ENCODE results near the gene GATD1. TPM values are rescaled to one million over a fixed set of nuclear protein-coding genes. Genes with fewer than 3 reads are reported as not detected.

Gene GATD1
- total RNA-seq, 3 donors from 2014 or later: 9.9 to 17.4 (median 16.4) TPM

- TF ChIP-seq POLR2AphosphoS5 (IDR thresholded peaks at IDR 0.05): no peak
- TF ChIP-seq CTCF (IDR thresholded peaks at IDR 0.05): no peak
- no peak for TF ChIP-seq POLR2A (IDR thresholded peaks at IDR 0.05)
- H3K27ac ChIP-seq: no peak overlapping the region
- H3K27me3 ChIP-seq: peaks cover 0 to 8% of the 10 kb centered on the region in 2 donors
- H3K4me1 ChIP-seq: peaks cover 10 to 14% of the 10 kb centered on the region in 2 donors
- intact Hi-C loops (cut with DNase I; ENCODE audit: low total_unique reads): no loop called here
- DNase-seq (ENCODE audit: low spot score in 2 of 2): no peak
- H3K4me3 ChIP-seq: no peak overlapping the region
- no peaks in the 10 kb centered on the region for H3K36me3 ChIP-seq
- no peaks in the 10 kb centered on the region for H3K9me3 ChIP-seq
Observed at GRCh38 chr11:794013-794765, 16.9 kb upstream of the GATD1 start.

- intact Hi-C loops (cut with DNase I; ENCODE audit: low total_unique reads): no loop called here
- Histone ChIP-seq H3K4me1 (peaks cover 10 to 14% of the 10 kb centered on the region in 2 donors), H3K4me3 (no peak overlapping the region), H3K27me3 (peaks cover 0 to 11% of the 10 kb centered on the region in 2 donors), H3K9me3 (no peaks in the 10 kb centered on the region), H3K36me3 (no peaks in the 10 kb centered on the region), H3K27ac (no peak overlapping the region)
- TF ChIP-seq CTCF (IDR thresholded peaks at IDR 0.05): no peak
- no peak for TF ChIP-seq POLR2AphosphoS5 (IDR thresholded peaks at IDR 0.05)
- TF ChIP-seq POLR2A (IDR thresholded peaks at IDR 0.05): no peak
- DNase-seq (ENCODE audit: low spot score in 2 of 2): no peak
Observed at GRCh38 chr11:793556-793955, 16.3 kb upstream of the GATD1 start.

- Histone ChIP-seq H3K9me3 (no peaks in the 10 kb centered on the region), H3K4me1 (peaks cover 10 to 14% of the 10 kb centered on the region in 2 donors), H3K27me3 (peaks cover 0 to 11% of the 10 kb centered on the region in 2 donors), H3K27ac (no peak overlapping the region), H3K36me3 (no peaks in the 10 kb centered on the region), H3K4me3 (no peak overlapping the region)
- no peak for DNase-seq (ENCODE audit: low spot score in 2 of 2)
- intact Hi-C loops (cut with DNase I; ENCODE audit: low total_unique reads): no loop called here
- TF ChIP-seq CTCF (IDR thresholded peaks at IDR 0.05) (no peak), POLR2A (IDR thresholded peaks at IDR 0.05) (no peak), POLR2AphosphoS5 (IDR thresholded peaks at IDR 0.05) (no peak)
Observed at GRCh38 chr11:792873-793272, 15.6 kb upstream of the GATD1 start.

- Histone ChIP-seq H3K27me3 (peaks cover 0 to 11% of the 10 kb centered on the region in 2 donors), H3K9me3 (no peaks in the 10 kb centered on the region), H3K36me3 (no peaks in the 10 kb centered on the region), H3K4me1 (peaks cover 10 to 14% of the 10 kb centered on the region in 2 donors), H3K27ac (no peak overlapping the region), H3K4me3 (no peak overlapping the region)
- intact Hi-C loops (cut with DNase I; ENCODE audit: low total_unique reads): no loop called here
- no peak for DNase-seq (ENCODE audit: low spot score in 2 of 2)
- TF ChIP-seq POLR2AphosphoS5 (IDR thresholded peaks at IDR 0.05) (no peak), POLR2A (IDR thresholded peaks at IDR 0.05) (no peak), CTCF (IDR thresholded peaks at IDR 0.05) (no peak)
Observed at GRCh38 chr11:792535-792821, 15.2 kb upstream of the GATD1 start.

GRCh38 chr11:791658-792534 lies 14.6 kb upstream of the GATD1 start:
- no peak overlapping the region for H3K27ac ChIP-seq

More at GRCh38 chr11:791658-792534, 14.6 kb upstream of the GATD1 start:
- Histone ChIP-seq H3K27me3 (peaks cover 0 to 11% of the 10 kb centered on the region in 2 donors), H3K4me1 (peaks cover 9 to 10% of the 10 kb centered on the region in 2 donors), H3K4me3 (no peak overlapping the region), H3K36me3 (no peaks in the 10 kb centered on the region), H3K9me3 (no peaks in the 10 kb centered on the region)
- no peak for TF ChIP-seq CTCF (IDR thresholded peaks at IDR 0.05)
- no peak for TF ChIP-seq POLR2AphosphoS5 (IDR thresholded peaks at IDR 0.05)
- no peak for TF ChIP-seq POLR2A (IDR thresholded peaks at IDR 0.05)
- intact Hi-C loops (cut with DNase I; ENCODE audit: low total_unique reads): loop anchor here (1.0 kb wide), 1 partner anchor 24 kb away; no protein-coding TSS in a partner anchor
- no peak for DNase-seq (ENCODE audit: low spot score in 2 of 2)
